RWPE1 (cell line): Measurements from ENCODE around the gene KCTD21.

ENCODE experiments used
- CTCF ChIA-PET: fragments of 350-600 bp; sonication (Branson Sonifier 250); formaldehyde crosslinking; extraction: SDS; loops from one replicate; lab custom pipeline; 2021; lab: Yijun Ruan, JAX
- POLR2A ChIA-PET: fragments of 400-600 bp; formaldehyde crosslinking; extraction: SDS; loops from one replicate; lab custom pipeline; 2020; ENCODE audit warnings: antibody characterized with exemption; ENCODE audit not compliant: low non-redundant PET; lab: Yijun Ruan, JAX
- DNase-seq: peaks from one replicate; pipeline ENCODE4 v3.0.0; 2012; ENCODE audit warnings: low spot score
- H3K27ac ChIP-seq: fragments of 450-650 bp; 2 replicates; pipeline ENCODE4 v1.5.1; 2017
- TF ChIP-seq, protein P1 (sequence below): fragments of 450-650 bp; conservative IDR thresholded peaks from 2 replicates; pipeline ENCODE4 v1.5.1; 2017; ENCODE audit warnings: low read depth, mild to moderate bottlenecking

KCTD21 gene

GRCh38 chr11:78218707-78219492, 30.5 kb upstream of the KCTD21 start:
- POLR2A ChIA-PET = no interaction called here
- DNase-seq = no peak
- TF ChIP-seq, protein P1, sequence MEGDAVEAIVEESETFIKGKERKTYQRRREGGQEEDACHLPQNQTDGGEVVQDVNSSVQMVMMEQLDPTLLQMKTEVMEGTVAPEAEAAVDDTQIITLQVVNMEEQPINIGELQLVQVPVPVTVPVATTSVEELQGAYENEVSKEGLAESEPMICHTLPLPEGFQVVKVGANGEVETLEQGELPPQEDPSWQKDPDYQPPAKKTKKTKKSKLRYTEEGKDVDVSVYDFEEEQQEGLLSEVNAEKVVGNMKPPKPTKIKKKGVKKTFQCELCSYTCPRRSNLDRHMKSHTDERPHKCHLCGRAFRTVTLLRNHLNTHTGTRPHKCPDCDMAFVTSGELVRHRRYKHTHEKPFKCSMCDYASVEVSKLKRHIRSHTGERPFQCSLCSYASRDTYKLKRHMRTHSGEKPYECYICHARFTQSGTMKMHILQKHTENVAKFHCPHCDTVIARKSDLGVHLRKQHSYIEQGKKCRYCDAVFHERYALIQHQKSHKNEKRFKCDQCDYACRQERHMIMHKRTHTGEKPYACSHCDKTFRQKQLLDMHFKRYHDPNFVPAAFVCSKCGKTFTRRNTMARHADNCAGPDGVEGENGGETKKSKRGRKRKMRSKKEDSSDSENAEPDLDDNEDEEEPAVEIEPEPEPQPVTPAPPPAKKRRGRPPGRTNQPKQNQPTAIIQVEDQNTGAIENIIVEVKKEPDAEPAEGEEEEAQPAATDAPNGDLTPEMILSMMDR = no peak
- no peak overlapping the region for H3K27ac ChIP-seq
- CTCF ChIA-PET = interaction anchor here (0.5 to 0.6 kb wide), 2 partner anchors 23 to 71 kb away, joined by 3 to 4 read pairs; no protein-coding TSS in a partner anchor

DNA sequence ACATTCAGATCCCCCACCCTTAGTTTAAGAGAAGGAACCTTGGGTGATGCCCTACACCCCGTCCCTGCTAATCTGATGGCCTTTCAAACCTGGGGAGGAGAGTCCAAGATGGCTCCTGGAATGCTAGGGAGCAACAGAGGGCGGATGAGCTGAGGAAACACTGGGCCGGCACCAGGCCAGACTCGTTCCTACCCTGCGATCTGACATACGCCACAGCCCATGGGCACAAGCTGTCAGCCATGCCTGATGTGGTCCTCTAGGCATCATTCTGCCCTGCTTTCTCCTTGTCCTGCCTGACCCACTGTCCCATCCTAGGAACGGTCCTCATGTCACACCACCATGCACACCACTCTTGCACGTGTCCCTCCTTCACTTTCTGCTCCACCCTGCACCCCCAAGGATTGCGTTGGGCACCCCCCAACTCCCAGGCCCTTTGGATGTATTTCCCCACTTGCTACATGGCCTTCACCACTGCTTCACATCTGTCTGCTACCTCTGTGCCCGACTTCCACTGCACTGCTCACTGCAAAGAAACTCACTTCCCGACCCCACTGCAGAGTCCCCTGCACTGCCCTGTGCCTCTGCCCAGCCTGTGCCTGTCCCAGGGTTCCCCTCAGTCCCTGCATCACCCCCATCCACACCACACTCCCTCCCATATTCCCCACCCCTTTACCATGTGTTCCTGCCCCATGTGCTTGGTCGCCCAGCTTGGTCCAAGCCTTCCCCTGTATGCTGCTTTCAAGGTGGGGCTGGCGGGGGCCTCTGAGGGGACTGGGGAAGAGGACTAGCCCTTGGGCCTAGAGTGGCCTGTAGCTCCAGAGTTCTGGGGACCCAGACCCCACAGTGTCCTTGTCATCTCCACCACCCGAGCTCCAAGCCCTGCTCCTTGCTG, 29.5 kb upstream of the KCTD21 start:
- H3K27ac ChIP-seq = no peak overlapping the region
- CTCF ChIA-PET = no interaction called here
- POLR2A ChIA-PET = no interaction called here
- DNase-seq = no peak
- TF ChIP-seq, protein P1 = no peak

DNA sequence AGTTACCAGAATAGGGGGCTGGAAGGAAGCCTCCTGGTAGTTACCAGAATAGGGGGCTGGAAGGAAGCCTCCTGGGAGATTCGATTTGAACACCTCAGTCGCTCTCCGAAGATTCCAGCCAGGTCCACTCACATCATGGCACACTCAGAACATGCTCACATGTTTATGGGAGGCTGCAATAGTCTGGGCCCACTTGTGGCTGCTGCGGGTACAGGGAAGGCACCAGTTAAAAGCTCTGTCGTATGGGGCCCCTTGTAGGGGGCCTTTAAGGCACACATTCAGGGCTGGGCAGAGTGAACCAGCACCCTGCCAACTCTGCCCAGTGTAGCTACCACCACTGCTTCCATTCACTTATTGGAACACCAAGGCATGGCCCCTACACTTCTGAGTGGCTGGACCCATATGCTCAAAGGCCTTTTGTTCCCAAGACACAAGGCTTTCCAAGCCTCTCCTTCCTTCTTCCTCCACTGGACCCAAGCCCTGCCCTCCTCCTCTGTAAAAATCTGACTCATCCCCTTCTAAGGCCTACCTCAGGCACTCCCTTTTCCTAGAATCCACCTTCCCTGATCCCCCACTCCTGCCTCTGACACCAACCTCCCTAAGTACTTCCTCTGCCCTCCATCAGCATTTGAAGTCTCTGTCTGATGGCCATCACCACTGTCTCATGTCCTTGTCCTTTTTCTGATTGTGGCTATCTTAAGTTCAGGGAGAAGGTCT, 28.3 kb upstream of the KCTD21 start:
- H3K27ac ChIP-seq = no peak overlapping the region
- ChIA-PET CTCF (interaction anchor here (0.6 kb wide), 1 partner anchor 27 kb away, joined by 3 read pairs; no protein-coding TSS in a partner anchor), POLR2A (no interaction called here)
- peak; percentile 23 for DNase-seq
- TF ChIP-seq, protein P1 = no peak

GRCh38 chr11:78216021-78216420, 27.6 kb upstream of the KCTD21 start:
- ChIA-PET POLR2A (no interaction called here), CTCF (no interaction called here)
- no peak for DNase-seq
- TF ChIP-seq, protein P1 = no peak
- no peak overlapping the region for H3K27ac ChIP-seq

DNA sequence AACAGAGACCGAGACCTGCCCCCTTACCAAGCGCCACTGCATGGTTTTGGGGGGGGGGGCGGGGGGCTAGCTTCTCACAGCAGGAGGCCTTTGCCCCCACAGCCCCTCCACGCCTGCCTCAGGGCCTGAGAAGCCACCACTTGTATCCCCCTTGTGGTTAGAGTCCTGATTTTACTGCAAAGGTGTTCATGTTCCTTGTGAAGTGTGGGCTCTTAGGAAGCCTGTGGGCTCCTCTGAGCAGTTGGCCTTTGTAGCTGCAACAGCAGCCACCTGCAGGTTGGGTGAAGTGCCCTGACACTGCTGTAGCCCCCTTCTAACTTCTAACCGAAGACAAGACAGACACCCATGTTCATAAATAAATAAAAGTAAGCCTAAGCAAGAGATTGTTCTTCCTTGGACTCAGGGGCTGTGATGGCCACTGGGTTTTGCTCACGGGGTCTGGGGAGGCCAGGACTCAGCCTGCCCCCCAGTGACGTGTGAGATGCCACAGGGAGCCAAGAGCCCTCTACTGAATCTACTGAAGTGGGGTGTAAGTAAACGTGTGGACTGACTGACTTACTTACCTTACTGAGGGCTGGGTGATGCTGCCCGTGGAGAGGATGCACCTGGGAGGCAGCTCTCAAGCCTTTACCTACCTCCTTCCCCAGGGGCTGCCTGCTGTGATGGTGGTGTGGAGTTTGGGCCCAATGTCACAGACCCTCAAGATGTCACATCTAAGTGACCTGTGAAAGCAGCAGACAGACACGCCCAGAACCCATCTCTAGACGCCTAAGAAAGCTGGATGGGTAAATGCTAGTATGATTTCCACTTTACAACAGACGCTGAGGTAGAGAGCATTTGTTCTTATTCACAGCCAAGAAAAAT, 26.1 kb upstream of the KCTD21 start:
- DNase-seq = no peak
- CTCF ChIA-PET = interaction anchor here (0.5 kb wide), 1 partner anchor 30 kb away, joined by 3 read pairs; no protein-coding TSS in a partner anchor
- TF ChIP-seq, protein P1 = no peak
- POLR2A ChIA-PET = interaction anchor here (0.6 kb wide), 1 partner anchor 202 kb away, joined by 9 read pairs; no protein-coding TSS in a partner anchor
- no peak overlapping the region for H3K27ac ChIP-seq
